Thymus (tissue), 11 donors: ENCODE results near the gene ARID1A. TPM values are rescaled to one million over a fixed set of nuclear protein-coding genes. Genes with fewer than 3 reads are reported as not detected.
A peak's percentile ranks its signal among the peaks of the same experiment; 100 is the strongest.

Experiments
- DNase-seq, 9 donors: peaks; one replicate each; pipeline ENCODE4 v3.0.0-alpha.2; 2013; ENCODE audit warnings: low spot score in 9 of 9, low read depth in 6 of 9, missing footprints in 1 of 9
- H3K27ac ChIP-seq, 2 donors: one replicate each; pipeline ENCODE4 v1.5.1; 2013; ENCODE audit warnings: control low read depth in 1 of 2, low read depth in 1 of 2, low read length in 1 of 2, mild to moderate bottlenecking in 1 of 2, moderate library complexity in 1 of 2
- H3K27me3 ChIP-seq, 2 donors: one replicate each; pipeline ENCODE4 v1.5.1; 2013; ENCODE audit warnings: low read length in 1 of 2; ENCODE audit not compliant: control insufficient read depth in 2 of 2, insufficient read depth in 1 of 2
- H3K36me3 ChIP-seq, 2 donors: one replicate each; pipeline ENCODE4 v1.5.1; 2013; ENCODE audit warnings: low read length in 1 of 2, mild to moderate bottlenecking in 1 of 2, moderate library complexity in 1 of 2; ENCODE audit not compliant: control insufficient read depth in 2 of 2, insufficient read depth in 2 of 2
- H3K4me1 ChIP-seq, 2 donors: one replicate each; pipeline ENCODE4 v1.5.1; 2013; ENCODE audit warnings: low read length in 2 of 2; ENCODE audit not compliant: control insufficient read depth in 2 of 2, insufficient read depth in 2 of 2
- H3K4me3 ChIP-seq, 2 donors: one replicate each; pipeline ENCODE4 v1.5.1; 2013; ENCODE audit warnings: low read length in 2 of 2, control low read depth in 1 of 2, mild to moderate bottlenecking in 1 of 2
- H3K9me3 ChIP-seq, 2 donors: one replicate each; pipeline ENCODE4 v1.5.1; 2013; ENCODE audit warnings: low read length in 1 of 2, mild to moderate bottlenecking in 1 of 2; ENCODE audit not compliant: control insufficient read depth in 2 of 2, insufficient read depth in 1 of 2
- WGBS: extraction: QIAGEN DNeasy Blood & Tissue Kit; methylation state at CpG from one replicate; pipeline ENCODE4 v1.1.7; 2013; 5-methylcytosine and 5-hydroxymethylcytosine counted together
- polyA plus RNA-seq: library from polyadenylated mRNA; stranded (reverse); fragments of 200-250 nt; gene quantifications from one replicate; pipeline ENCODE4 v1.2.3, GENCODE V29; 2013
- total RNA-seq: library from RNA; stranded (reverse); fragments of 120-200 nt; gene quantifications from one replicate; pipeline ENCODE4 v1.2.4, GENCODE V29; 2013
- donor health status: healthy.

Gene ARID1A
- total and polyA plus RNA-seq, 2 donors = 20.1 to 30.7 TPM

GRCh38 chr1:26696654-26697430, 1.0 kb downstream of the ARID1A start:
- Histone ChIP-seq H3K27me3 (no peaks in the 10 kb centered on the region), H3K4me1 (peaks cover 29 to 49% of the 10 kb centered on the region in 2 donors), H3K27ac (peak overlapping the region; percentile 81 to 98), H3K36me3 (peaks cover 0 to 17% of the 10 kb centered on the region in 2 donors), H3K4me3 (peak overlapping the region; percentile 89 to 100), H3K9me3 (peaks cover 0 to 3% of the 10 kb centered on the region in 2 donors)
- WGBS = under 1% methylated on average over 98 of the region's 98 CpGs
- DNase-seq = peak in 3 of 9 donors; percentile 36 to 67 (median 52)

GRCh38 chr1:26697431-26697977, 1.7 kb downstream of the ARID1A start:
- peaks cover 30 to 48% of the 10 kb centered on the region in 2 donors for H3K4me1 ChIP-seq
- under 1% methylated on average over 30 of the region's 30 CpGs for WGBS
- DNase-seq = peak in 1 of 9 donors; percentile 58

GRCh38 chr1:26697978-26698849, 2.4 kb downstream of the ARID1A start:
- peak in 5 of 9 donors; percentile 63 to 88 (median 70) for DNase-seq
- no peaks in the 10 kb centered on the region for H3K27me3 ChIP-seq
- peaks cover 0 to 3% of the 10 kb centered on the region in 2 donors for H3K9me3 ChIP-seq
- H3K4me3 ChIP-seq = peak overlapping the region; percentile 89 to 100
- peaks cover 0 to 28% of the 10 kb centered on the region in 2 donors for H3K36me3 ChIP-seq
- peaks cover 30 to 50% of the 10 kb centered on the region in 2 donors for H3K4me1 ChIP-seq
- WGBS = under 1% methylated on average over 8 of the region's 8 CpGs
- peak overlapping the region; percentile 95 to 98 for H3K27ac ChIP-seq

More at GRCh38 chr1:26697431-26697977, 1.7 kb downstream of the ARID1A start:
- peaks cover 0 to 3% of the 10 kb centered on the region in 2 donors for H3K9me3 ChIP-seq
- peak overlapping the region; percentile 95 to 98 for H3K27ac ChIP-seq
- no peaks in the 10 kb centered on the region for H3K27me3 ChIP-seq
- H3K36me3 ChIP-seq = peaks cover 0 to 21% of the 10 kb centered on the region in 2 donors
- peak overlapping the region; percentile 89 to 100 for H3K4me3 ChIP-seq

- Histone ChIP-seq H3K36me3 (peaks cover 0 to 49% of the 10 kb centered on the region in 2 donors), H3K4me3 (peak overlapping the region; percentile 8 to 16), H3K4me1 (peaks cover 32 to 48% of the 10 kb centered on the region in 2 donors), H3K27ac (peak overlapping the region in 1 of 2 donors; percentile 9), H3K27me3 (no peaks in the 10 kb centered on the region), H3K9me3 (no peaks in the 10 kb centered on the region)
- peak in 1 of 9 donors; percentile 34 for DNase-seq
Measured at GRCh38 chr1:26700711-26701110, 4.9 kb downstream of the ARID1A start.

- 67% methylated on average over 5 of the region's 5 CpGs for WGBS
- no peak for DNase-seq
- Histone ChIP-seq H3K27me3 (no peaks in the 10 kb centered on the region), H3K4me1 (peaks cover 33 to 56% of the 10 kb centered on the region in 2 donors), H3K27ac (peak overlapping the region in 1 of 2 donors; percentile 7), H3K36me3 (peaks cover 0 to 51% of the 10 kb centered on the region in 2 donors), H3K4me3 (peak overlapping the region; percentile 8 to 16), H3K9me3 (no peaks in the 10 kb centered on the region)
Measured at GRCh38 chr1:26701266-26701994, 5.6 kb downstream of the ARID1A start.

- H3K4me1 ChIP-seq = peaks cover 35 to 57% of the 10 kb centered on the region in 2 donors
- H3K27me3 ChIP-seq = no peaks in the 10 kb centered on the region
- peaks cover 0 to 57% of the 10 kb centered on the region in 2 donors for H3K36me3 ChIP-seq
- H3K4me3 ChIP-seq = no peak overlapping the region
- no peaks in the 10 kb centered on the region for H3K9me3 ChIP-seq
- WGBS = 14% methylated on average over 4 of the region's 4 CpGs
- peak overlapping the region in 1 of 2 donors; percentile 9 for H3K27ac ChIP-seq
- no peak for DNase-seq
Measured at GRCh38 chr1:26701995-26702679, 6.3 kb downstream of the ARID1A start.

- WGBS = 18% methylated on average over 1 of the region's 1 CpG
- peaks cover 35 to 57% of the 10 kb centered on the region in 2 donors for H3K4me1 ChIP-seq
- DNase-seq = no peak
- no peak overlapping the region for H3K27ac ChIP-seq
- H3K9me3 ChIP-seq = no peaks in the 10 kb centered on the region
- no peaks in the 10 kb centered on the region for H3K27me3 ChIP-seq
- no peak overlapping the region for H3K4me3 ChIP-seq
- peaks cover 0 to 60% of the 10 kb centered on the region in 2 donors for H3K36me3 ChIP-seq
Measured at GRCh38 chr1:26702680-26703038, 6.8 kb downstream of the ARID1A start.

- Histone ChIP-seq H3K36me3 (peaks cover 0 to 62% of the 10 kb centered on the region in 2 donors), H3K4me1 (peaks cover 35 to 57% of the 10 kb centered on the region in 2 donors), H3K27ac (no peak overlapping the region), H3K4me3 (no peak overlapping the region), H3K27me3 (no peaks in the 10 kb centered on the region), H3K9me3 (no peaks in the 10 kb centered on the region)
- DNase-seq = no peak
Measured at GRCh38 chr1:26703478-26703877, 7.7 kb downstream of the ARID1A start.
